Measurements from ENCODE around the gene C17orf75.

- TF ChIP-seq YY1 (tag by site-specific recombination; IDR thresholded peaks at IDR 0.05) (no peak), CTCF (tag by site-specific recombination; IDR thresholded peaks at IDR 0.05) (no peak), TCF7L2 (IDR thresholded peaks at IDR 0.05; ENCODE audit: borderline replicate concordance, low read depth, low read length) (no peak), KLF17 (tag by site-specific recombination; IDR thresholded peaks at IDR 0.05) (no peak), ZNF561 (tag by site-specific recombination; IDR thresholded peaks at IDR 0.05; ENCODE audit: borderline replicate concordance) (no peak), RBAK (tag by site-specific recombination; IDR thresholded peaks at IDR 0.05) (no peak), ZNF274 (IDR thresholded peaks at IDR 0.05; ENCODE audit: low read length) (no peak), ZNF274 (tag by site-specific recombination; IDR thresholded peaks at IDR 0.05; ENCODE audit: borderline replicate concordance) (no peak), ELK4 (IDR thresholded peaks at IDR 0.05; ENCODE audit: borderline replicate concordance, low read depth, low read length) (no peak), ZNF621 (tag by site-specific recombination; IDR thresholded peaks at IDR 0.05) (no peak)
- TF ChIP-seq, protein P1, sequence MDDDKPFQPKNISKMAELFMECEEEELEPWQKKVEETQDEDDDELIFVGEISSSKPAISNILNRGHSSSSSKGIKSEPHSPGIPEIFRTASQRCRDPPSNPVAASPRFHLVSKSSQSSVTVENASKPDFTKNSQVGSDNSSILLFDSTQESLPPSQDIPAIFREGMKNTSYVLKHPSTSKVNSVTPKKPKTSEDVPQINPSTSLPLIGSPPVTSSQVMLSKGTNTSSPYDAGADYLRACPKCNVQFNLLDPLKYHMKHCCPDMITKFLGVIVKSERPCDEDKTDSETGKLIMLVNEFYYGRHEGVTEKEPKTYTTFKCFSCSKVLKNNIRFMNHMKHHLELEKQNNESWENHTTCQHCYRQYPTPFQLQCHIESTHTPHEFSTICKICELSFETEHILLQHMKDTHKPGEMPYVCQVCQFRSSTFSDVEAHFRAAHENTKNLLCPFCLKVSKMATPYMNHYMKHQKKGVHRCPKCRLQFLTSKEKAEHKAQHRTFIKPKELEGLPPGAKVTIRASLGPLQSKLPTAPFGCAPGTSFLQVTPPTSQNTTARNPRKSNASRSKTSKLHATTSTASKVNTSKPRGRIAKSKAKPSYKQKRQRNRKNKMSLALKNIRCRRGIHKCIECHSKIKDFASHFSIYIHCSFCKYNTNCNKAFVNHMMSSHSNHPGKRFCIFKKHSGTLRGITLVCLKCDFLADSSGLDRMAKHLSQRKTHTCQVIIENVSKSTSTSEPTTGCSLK (tag by site-specific recombination; IDR thresholded peaks at IDR 0.05): no peak
Measured at GRCh38 chr17:32299580-32300164, 42.3 kb downstream of the C17orf75 start.

Data from HEK293 (cell line).